H9 (cell line): ENCODE measurements around the gene LAIR2. TPM values are rescaled to one million over a fixed set of nuclear protein-coding genes. Genes with fewer than 3 reads are reported as not detected.

Experiments used
- DNase-seq: peaks from one replicate; pipeline ENCODE4 v3.0.0-alpha.2; 2017
- H2AFZ ChIP-seq: one replicate; pipeline ENCODE4 v1.6.1; 2013; ENCODE audit warnings: mild to moderate bottlenecking, low read length, control low read depth, moderate library complexity
- H2AK5ac ChIP-seq: 2 replicates; pipeline ENCODE4 v1.6.1; 2013; ENCODE audit warnings: low read length, control low read depth, mixed read lengths; ENCODE audit not compliant: insufficient read length
- H2BK120ac ChIP-seq: one replicate; pipeline ENCODE4 v1.6.1; 2013; ENCODE audit warnings: low read depth, mild to moderate bottlenecking, low read length, control low read depth, inconsistent platforms; ENCODE audit not compliant: poor library complexity, severe bottlenecking
- H2BK12ac ChIP-seq: 2 replicates; pipeline ENCODE4 v1.6.1; 2013; ENCODE audit warnings: low read length, control low read depth, mixed read lengths, low read depth; ENCODE audit not compliant: insufficient read length
- H2BK15ac ChIP-seq: 2 replicates; pipeline ENCODE4 v1.6.1; 2013; ENCODE audit warnings: low read depth, low read length, control low read depth
- H2BK20ac ChIP-seq: one replicate; pipeline ENCODE4 v1.6.1; 2013; ENCODE audit warnings: low read depth, mild to moderate bottlenecking, low read length, control low read depth, inconsistent platforms; ENCODE audit not compliant: poor library complexity, severe bottlenecking
- H2BK5ac ChIP-seq: 2 replicates; pipeline ENCODE4 v1.6.1; 2013; ENCODE audit warnings: low read length, control low read depth, mixed read lengths; ENCODE audit not compliant: insufficient read length
- H3K14ac ChIP-seq: 2 replicates; pipeline ENCODE4 v1.6.1; 2013; ENCODE audit warnings: low read length, control low read depth; ENCODE audit not compliant: insufficient read depth
- H3K18ac ChIP-seq: 2 replicates; pipeline ENCODE4 v1.6.1; 2013; ENCODE audit warnings: low read depth, mild to moderate bottlenecking, mixed read lengths, low read length, control low read depth; ENCODE audit not compliant: insufficient read length
- H3K23ac ChIP-seq: 2 replicates; pipeline ENCODE4 v1.6.1; 2013; ENCODE audit warnings: low read length, control low read depth, mixed read lengths, low read depth; ENCODE audit not compliant: insufficient read length
- H3K23me2 ChIP-seq: 2 replicates; pipeline ENCODE4 v1.6.1; 2013; ENCODE audit warnings: low read depth, mild to moderate bottlenecking, mixed read lengths, low read length, control low read depth; ENCODE audit not compliant: insufficient read length, poor library complexity, severe bottlenecking
- H3K27ac ChIP-seq: 2 replicates; pipeline ENCODE4 v1.5.1; 2013; ENCODE audit warnings: low read length, control low read depth, mixed read lengths, low read depth; ENCODE audit not compliant: insufficient read length
- H3K27me3 ChIP-seq: 2 replicates; pipeline ENCODE4 v1.6.1; 2013; ENCODE audit warnings: low read length, control low read depth, inconsistent platforms; ENCODE audit not compliant: insufficient read depth
- H3K4ac ChIP-seq: 2 replicates; pipeline ENCODE4 v1.6.1; 2013; ENCODE audit warnings: low read depth, mild to moderate bottlenecking, control low read depth, inconsistent platforms, low read length, moderate library complexity
- H3K4me1 ChIP-seq: 2 replicates; pipeline ENCODE4 v1.6.1; 2013; ENCODE audit warnings: low read length, control low read depth, inconsistent platforms; ENCODE audit not compliant: insufficient read depth
- H3K4me2 ChIP-seq: 2 replicates; pipeline ENCODE4 v1.6.1; 2013; ENCODE audit warnings: low read length, control low read depth, mixed read lengths; ENCODE audit not compliant: insufficient read length, insufficient read depth
- H3K56ac ChIP-seq: 2 replicates; pipeline ENCODE4 v1.6.1; 2013; ENCODE audit warnings: low read depth, mild to moderate bottlenecking, mixed read lengths, low read length, control low read depth; ENCODE audit not compliant: insufficient read length
- H3K79me1 ChIP-seq: 2 replicates; pipeline ENCODE4 v1.6.1; 2013; ENCODE audit warnings: low read depth, mild to moderate bottlenecking, moderate library complexity, low read length, control low read depth, inconsistent platforms; ENCODE audit not compliant: insufficient read depth, poor library complexity, severe bottlenecking
- H3K79me2 ChIP-seq: 2 replicates; pipeline ENCODE4 v1.6.1; 2013; ENCODE audit warnings: low read length, control low read depth, inconsistent platforms; ENCODE audit not compliant: insufficient read depth
- H3K9ac ChIP-seq: 2 replicates; pipeline ENCODE4 v1.6.1; 2013; ENCODE audit warnings: low read length, control low read depth, mixed read lengths; ENCODE audit not compliant: insufficient read length; ENCODE audit errors: extremely low read depth
- H3K9me3 ChIP-seq: one replicate; pipeline ENCODE4 v1.6.1; 2013; ENCODE audit warnings: low read depth, low read length, inconsistent platforms; ENCODE audit not compliant: control insufficient read depth
- H3T11ph ChIP-seq: one replicate; pipeline ENCODE4 v1.6.1; 2013; ENCODE audit warnings: mild to moderate bottlenecking, low read length, control low read depth, inconsistent platforms
- H4K20me1 ChIP-seq: one replicate; pipeline ENCODE4 v1.6.1; 2013; ENCODE audit not compliant: control insufficient read depth, insufficient read length, insufficient read depth
- H4K5ac ChIP-seq: 2 replicates; pipeline ENCODE4 v1.6.1; 2013; ENCODE audit warnings: low read depth, mild to moderate bottlenecking, mixed read lengths, low read length, control low read depth; ENCODE audit not compliant: insufficient read length
- H4K8ac ChIP-seq: replicated peaks from 2 replicates; pipeline ENCODE4 v1.6.1; 2013; ENCODE audit warnings: low read length, control low read depth, mixed read lengths, low read depth; ENCODE audit not compliant: insufficient read length
- H4K91ac ChIP-seq: 2 replicates; pipeline ENCODE4 v1.6.1; 2013; ENCODE audit warnings: low read depth, mild to moderate bottlenecking, moderate library complexity, mixed read lengths, low read length, control low read depth; ENCODE audit not compliant: insufficient read length
- H3K27ac Mint-ChIP-seq, 3 experiments: 2 replicates in 2 of 3; 3 replicates in 1 of 3; pipeline ENCODE4 v1.8.0; 2020 to 2021; ENCODE audit warnings: mixed read lengths in 3 of 3, mild to moderate bottlenecking in 1 of 3, moderate library complexity in 1 of 3
- H3K27me3 Mint-ChIP-seq: 2 replicates; pipeline ENCODE4 v1.8.0; 2021; ENCODE audit warnings: low read depth, mild to moderate bottlenecking, moderate library complexity, mixed read lengths
- H3K36me3 Mint-ChIP-seq, 3 experiments: 2 replicates in 2 of 3; 3 replicates in 1 of 3; pipeline ENCODE4 v1.8.0; 2020 to 2021; ENCODE audit warnings: low read depth in 3 of 3, mixed read lengths in 3 of 3; ENCODE audit not compliant: insufficient read depth in 1 of 3
- H3K4me1 Mint-ChIP-seq, 2 experiments: 2 replicates each; pipeline ENCODE4 v1.8.0; 2020; ENCODE audit warnings: mixed read lengths in 2 of 2
- H3K4me3 Mint-ChIP-seq, 2 experiments: 2 replicates in 1 of 2; 3 replicates in 1 of 2; pipeline ENCODE4 v1.8.0; 2020 to 2021; ENCODE audit warnings: mild to moderate bottlenecking in 2 of 2, mixed read lengths in 2 of 2, moderate library complexity in 1 of 2
- H3K9me3 Mint-ChIP-seq, 2 experiments: 2 replicates in 1 of 2; 3 replicates in 1 of 2; pipeline ENCODE4 v1.8.0; 2020; ENCODE audit warnings: mild to moderate bottlenecking in 2 of 2, mixed read lengths in 2 of 2, moderate library complexity in 1 of 2
- WGBS: extraction: QIAGEN DNeasy Blood & Tissue Kit; methylation state at CpG from one replicate; pipeline ENCODE4 v1.1.7; 2013; ENCODE audit warnings: missing lambda C conversion rate, low lambda C conversion rate, mixed read lengths; ENCODE audit not compliant: insufficient read length; ENCODE audit errors: extremely low coverage; 5-methylcytosine and 5-hydroxymethylcytosine counted together
- total RNA-seq: library from RNA; stranded (reverse); gene quantifications from 2 replicates; pipeline ENCODE4 v1.2.1, GENCODE V29; 2021
- TF ChIP-seq, protein P1 (sequence below): fragments of 200-600 bp; sonication (generic); conservative IDR thresholded peaks from 3 replicates; pipeline ENCODE4 v1.8.0; 2021; ENCODE audit warnings: antibody characterized with exemption, mild to moderate bottlenecking

LAIR2 gene
- total RNA-seq, 1 experiment from 2014 or later: not detected

GRCh38 chr19:54515156-54515555, 12.5 kb downstream of the LAIR2 start:
- H3K27ac Mint-ChIP-seq: no peak overlapping the region
- no peak overlapping the region for H3K18ac ChIP-seq

More at GRCh38 chr19:54515156-54515555, 12.5 kb downstream of the LAIR2 start:
- Mint-ChIP-seq H3K4me1 (no peaks in the 10 kb centered on the region), H3K9me3 (peaks cover 85 to 93% of the 10 kb centered on the region in 2 experiments), H3K4me3 (no peak overlapping the region), H3K36me3 (peaks cover 5 to 35% (median 12%) of the 10 kb centered on the region in 3 experiments; a peak in 6 of 7 replicates), H3K27me3 (peaks cover 9% of the 10 kb centered on the region)
- H3K4me2 ChIP-seq: no peak overlapping the region
- H3K9me3 ChIP-seq: peaks cover 56% of the 10 kb centered on the region
- no peaks in the 10 kb centered on the region for H3K27me3 ChIP-seq
- no peaks in the 10 kb centered on the region for H4K20me1 ChIP-seq
- no peak overlapping the region for H3K27ac ChIP-seq
- H4K5ac ChIP-seq: no peak overlapping the region
- no peak overlapping the region for H2BK120ac ChIP-seq
- H3K14ac ChIP-seq: no peak overlapping the region
- DNase-seq: no peak
- H2AK5ac ChIP-seq: no peak overlapping the region
- H3K23ac ChIP-seq: no peak overlapping the region
- no peak overlapping the region for H3K4ac ChIP-seq
- H3K56ac ChIP-seq: no peak overlapping the region
- no peak overlapping the region for H4K8ac ChIP-seq
- no peak overlapping the region for H4K91ac ChIP-seq
- no peak overlapping the region for H2BK20ac ChIP-seq
- H2BK12ac ChIP-seq: no peak overlapping the region
- no peaks in the 10 kb centered on the region for H3K4me1 ChIP-seq
- H3K79me1 ChIP-seq: no peaks in the 10 kb centered on the region
- TF ChIP-seq, protein P1, sequence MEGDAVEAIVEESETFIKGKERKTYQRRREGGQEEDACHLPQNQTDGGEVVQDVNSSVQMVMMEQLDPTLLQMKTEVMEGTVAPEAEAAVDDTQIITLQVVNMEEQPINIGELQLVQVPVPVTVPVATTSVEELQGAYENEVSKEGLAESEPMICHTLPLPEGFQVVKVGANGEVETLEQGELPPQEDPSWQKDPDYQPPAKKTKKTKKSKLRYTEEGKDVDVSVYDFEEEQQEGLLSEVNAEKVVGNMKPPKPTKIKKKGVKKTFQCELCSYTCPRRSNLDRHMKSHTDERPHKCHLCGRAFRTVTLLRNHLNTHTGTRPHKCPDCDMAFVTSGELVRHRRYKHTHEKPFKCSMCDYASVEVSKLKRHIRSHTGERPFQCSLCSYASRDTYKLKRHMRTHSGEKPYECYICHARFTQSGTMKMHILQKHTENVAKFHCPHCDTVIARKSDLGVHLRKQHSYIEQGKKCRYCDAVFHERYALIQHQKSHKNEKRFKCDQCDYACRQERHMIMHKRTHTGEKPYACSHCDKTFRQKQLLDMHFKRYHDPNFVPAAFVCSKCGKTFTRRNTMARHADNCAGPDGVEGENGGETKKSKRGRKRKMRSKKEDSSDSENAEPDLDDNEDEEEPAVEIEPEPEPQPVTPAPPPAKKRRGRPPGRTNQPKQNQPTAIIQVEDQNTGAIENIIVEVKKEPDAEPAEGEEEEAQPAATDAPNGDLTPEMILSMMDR: no peak
- H2BK5ac ChIP-seq: no peak overlapping the region
- no CpG with 5 or more reads among the region's 3 CpGs for WGBS
- no peaks in the 10 kb centered on the region for H3K23me2 ChIP-seq
- H3K79me2 ChIP-seq: no peaks in the 10 kb centered on the region
- no peak overlapping the region for H2BK15ac ChIP-seq
- no peak overlapping the region for H3T11ph ChIP-seq
- H2AFZ ChIP-seq: no peak overlapping the region
- no peak overlapping the region for H3K9ac ChIP-seq
